ENCODE data around the gene CTSF.
"Not testable (repeated sequence)": the region's sequence is repeated elsewhere in the genome, so short reads cannot be mapped to it uniquely, and the experiment has no call there.

CTSF gene

DNA sequence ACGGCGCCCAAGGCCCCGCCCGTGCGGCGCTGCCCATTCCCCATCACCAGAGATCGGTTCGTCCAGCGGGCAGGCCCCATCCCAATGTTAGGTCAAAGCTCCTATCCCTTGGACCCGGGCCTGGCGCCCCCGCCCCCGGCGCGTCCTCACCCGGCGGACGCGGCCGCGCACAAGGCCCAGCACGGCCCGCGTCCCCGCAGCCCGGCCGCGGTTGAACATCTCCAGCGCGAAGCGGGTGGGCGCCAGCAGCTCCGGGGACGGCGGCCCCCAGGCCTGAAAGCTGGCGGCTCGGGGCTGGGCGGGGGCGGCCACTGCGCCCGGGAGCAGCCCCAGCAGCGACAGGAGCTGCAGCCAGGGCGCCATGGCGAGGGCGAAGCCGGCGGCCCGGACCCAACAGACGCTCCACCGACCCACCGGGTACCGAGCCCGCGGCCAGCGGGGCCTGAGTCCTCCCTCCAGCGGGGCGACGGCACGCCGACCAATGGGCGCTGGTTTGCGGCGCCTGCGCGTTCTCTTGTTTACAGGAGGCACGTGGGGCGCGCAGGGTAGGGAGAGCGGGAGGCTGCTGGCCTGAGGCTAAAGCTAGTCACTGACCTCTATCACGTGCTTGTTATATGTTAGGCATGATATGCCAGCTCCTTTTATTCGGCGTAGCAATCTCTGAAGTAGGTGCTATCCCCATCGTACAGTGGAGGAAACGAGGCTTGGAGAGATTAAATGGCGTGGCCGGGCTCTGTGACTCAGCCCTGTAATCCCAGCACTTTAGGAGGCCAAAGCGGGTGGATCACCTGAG, at the start of gene CTSF:
Gene CTSF, minus strand, starts transcription at position 483 of the 793 bp plus-strand sequence. Its CDS starts 120 bp downstream, at position 363.
- peak; percentile 73 for DNase-seq (ENCODE audit: low read depth)

DNA sequence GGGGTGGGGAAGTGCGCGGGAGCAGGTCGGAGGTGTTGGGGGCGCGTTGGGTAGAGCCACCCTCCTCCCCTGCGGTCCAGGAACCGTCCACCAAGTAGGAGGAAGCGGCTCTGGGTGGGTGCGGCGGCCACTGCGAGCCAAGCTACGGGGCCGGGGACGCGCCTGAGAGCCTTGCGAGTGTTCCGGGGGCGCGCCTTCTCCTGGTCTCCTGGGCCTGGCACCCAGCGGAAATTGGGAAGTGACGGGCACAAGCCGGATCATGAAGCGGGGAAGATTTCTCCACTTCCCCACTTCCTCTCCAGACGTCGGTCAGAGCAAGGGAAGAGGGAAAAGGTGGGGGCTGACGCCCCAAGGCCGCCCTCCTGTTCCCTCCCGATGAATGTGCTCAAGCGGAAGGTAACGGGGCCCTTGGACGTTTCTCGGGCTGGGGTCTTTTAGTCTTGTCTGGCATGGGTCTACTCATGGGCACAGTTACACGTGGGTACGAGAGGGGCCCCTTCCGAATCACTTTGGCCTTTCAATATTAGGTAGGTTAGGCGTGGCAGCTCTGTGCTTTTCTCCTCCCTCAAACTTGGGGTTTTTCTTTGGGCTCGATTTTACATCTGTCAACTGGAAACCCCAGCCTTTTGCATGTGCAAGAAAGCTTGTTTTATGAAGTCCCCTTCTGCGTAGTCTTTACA, 48.9 kb upstream of the CTSF start:
- no peak for DNase-seq (ENCODE audit: low read depth)

DNA sequence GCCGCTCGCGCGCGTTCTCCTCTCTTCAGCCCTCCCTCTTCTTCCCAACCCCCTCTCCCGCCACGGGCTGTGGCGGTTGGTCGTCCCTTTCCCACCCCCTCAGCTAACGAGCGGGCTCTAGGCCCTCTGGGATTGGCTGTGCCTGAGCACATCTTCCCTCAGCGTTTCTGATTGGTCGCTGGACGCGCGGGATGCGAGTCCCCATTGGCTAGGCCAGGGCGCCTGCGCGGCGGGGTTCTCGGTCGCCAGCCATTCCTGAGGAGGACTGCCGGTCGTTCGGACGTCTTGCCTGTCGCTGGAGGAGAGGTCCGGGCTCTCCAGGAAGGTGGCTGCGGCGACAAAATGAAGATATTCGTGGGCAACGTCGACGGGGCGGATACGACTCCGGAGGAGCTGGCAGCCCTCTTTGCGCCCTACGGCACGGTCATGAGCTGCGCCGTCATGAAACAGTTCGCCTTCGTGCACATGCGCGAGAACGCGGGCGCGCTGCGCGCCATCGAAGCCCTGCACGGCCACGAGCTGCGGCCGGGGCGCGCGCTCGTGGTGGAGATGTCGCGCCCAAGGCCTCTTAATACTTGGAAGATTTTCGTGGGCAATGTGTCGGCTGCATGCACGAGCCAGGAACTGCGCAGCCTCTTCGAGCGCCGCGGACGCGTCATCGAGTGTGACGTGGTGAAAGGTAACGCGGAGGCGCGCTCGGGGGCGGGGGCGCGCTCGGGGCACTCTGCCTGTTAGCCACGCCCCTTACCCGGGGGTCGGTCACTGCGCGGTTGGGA, 48.2 kb upstream of the CTSF start, which contains the start of gene RBM14:
Gene RBM14, plus strand, starts transcription at position 252 of the 776 bp plus-strand sequence. Its CDS starts 91 bp downstream, at position 343.
- DNase-seq (ENCODE audit: low read depth), result peak; percentile 99

DNA sequence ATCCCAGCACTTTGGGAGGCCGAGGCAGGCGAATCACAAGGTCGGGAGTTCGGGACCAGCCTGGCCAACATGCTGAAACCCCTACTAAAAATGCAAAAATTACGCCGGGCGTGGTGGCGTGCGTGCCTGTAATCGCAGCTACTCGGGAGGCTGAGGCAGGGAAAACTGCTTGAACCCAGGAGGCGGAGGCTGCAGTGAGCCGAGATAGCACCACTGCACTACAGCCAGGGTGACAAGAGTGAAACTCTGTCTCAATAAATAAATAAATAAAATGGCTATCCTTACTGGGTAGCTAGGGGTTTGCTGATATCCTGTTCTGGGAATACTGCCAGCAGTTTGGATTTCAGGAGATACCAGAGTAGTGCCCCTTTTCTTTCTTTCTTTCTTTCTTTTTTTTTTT, 45.7 kb upstream of the CTSF start:
- DNase-seq (ENCODE audit: low read depth), result no peak

DNA sequence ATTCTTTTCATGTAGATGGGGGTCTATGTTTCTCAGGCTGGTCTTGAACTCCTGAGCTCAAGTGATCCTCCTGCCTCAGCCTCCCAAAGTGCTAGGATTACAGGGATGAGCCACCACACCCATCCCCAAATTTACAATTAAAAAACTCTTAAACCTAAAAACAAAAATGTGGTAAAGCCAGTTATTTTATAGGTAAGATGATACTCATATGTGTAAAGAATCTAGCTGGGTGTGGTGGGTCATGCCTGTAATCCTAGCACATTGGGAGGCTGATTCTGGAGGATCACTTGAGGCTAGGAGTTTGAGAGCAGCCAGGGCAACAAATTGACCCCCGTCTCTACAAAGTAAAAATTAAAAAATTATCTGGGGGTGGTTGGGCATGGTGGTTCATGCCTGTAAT, 44.1 kb upstream of the CTSF start:
- DNase-seq (ENCODE audit: low read depth), result no peak

DNA sequence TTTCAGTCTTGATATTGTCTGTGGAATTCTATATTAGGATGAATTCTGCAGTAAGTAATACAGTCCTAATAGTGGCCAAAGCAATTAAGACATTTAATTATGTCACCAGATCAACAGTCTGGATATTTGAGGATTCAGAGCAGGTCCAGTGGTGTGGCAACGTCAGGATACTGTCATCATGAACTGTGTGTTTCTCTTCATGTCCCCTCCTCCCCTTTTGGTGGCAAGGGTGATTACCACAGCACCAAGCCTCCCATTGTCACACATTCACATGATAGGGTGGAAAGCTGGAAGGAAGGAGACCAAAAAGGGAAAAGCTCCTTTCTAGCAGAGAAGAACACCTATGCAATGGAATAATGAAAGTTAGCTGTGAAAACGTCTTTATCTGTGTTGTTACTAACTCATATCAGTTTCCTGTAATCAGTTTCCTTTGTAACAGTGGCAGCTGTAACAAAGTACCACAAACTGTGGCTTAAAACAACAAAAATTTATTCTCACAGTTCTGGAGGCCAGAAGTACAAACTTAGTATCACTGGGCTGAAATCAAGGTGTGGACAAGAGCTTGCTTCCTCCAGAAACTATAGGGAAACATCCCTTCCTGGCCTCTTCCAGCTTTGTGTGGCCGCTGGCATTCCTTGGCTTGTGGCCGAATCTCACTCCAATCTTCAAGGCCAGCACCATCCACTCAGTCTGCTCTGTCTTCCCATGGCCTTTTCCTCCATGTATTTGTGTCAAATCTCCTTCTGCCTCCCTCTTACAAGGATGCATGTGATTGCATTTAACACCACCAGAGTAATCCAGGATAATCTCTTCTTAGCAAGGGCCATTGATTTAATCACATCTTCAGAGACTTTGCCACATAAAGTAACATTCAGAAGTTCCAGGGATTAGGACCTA, 41.6 kb upstream of the CTSF start:
- DNase-seq (ENCODE audit: low read depth), result no peak

DNA sequence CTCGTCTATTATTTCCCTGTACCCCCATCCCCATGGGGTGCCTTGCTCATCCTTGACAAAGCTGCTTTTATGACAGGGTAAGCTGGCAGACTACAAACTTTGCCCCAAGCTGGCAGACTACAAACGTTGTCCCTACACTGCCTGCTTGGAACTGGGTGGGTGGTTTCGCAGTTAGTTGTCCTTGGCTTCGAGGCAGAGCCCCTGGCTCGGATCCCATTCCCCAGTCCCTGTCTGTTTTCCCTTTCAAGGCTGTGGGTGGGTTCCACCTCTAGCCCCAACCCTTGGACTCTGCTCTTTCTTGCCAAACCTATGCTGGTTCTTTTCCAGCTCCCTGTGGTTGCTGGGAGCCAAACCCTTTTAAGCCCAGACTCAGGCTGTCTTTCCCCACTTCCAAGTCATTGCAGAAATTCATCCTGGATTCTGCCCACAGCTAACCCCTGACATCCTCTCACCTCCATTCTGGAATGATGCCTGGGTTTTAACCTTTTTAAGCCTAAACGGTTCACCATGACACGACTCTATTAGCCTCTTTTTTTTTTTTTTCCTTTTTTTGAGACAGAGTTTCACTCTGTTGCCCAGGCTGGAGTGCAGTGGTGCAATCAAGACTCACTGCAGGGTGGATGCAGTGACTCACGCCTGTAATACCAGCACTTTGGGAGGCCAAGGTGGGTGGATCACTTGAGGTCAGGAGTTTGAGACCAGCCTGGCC, 38.9 kb upstream of the CTSF start:
- DNase-seq (ENCODE audit: low read depth), result no peak

DNA sequence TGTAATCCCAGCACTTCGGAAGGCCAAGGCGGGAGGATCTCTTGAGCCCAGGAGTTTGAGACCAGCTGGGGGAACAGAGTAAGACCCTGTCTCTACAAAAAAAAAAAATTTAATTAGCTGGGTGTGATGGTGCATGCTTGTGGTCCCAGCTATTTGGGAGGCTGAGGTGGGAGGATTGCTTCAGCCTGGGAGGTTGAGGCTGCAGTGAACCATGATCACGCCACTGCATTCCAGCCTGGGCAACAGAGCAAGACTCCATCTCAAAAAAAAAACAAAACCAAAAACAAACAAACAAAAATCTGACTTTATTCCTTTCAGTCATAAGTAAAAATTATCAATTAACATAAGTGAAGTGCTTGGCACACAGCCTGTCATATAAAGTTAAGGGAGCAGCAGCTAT, 38.2 kb upstream of the CTSF start:
- DNase-seq (ENCODE audit: low read depth), result not testable (repeated sequence)

DNA sequence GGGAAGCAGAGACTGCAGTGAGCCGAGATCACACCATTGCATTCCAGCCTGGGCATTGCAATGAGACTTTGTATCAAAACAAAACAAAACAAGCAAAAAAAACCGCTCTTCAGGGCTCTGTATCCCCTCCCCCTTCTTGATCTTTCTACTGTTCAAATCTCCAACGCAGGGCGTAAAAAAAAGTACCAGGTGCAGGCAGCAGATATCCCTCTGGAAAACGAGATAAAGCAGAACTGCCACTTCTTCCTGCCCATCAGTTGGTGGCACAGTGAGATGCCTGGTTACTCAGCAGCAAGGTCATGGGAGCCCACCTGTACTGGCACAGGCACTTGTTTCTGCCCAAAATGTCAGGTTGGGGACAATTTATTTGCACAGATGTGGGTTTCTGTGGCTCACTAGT, 35.7 kb upstream of the CTSF start:
- no peak for DNase-seq (ENCODE audit: low read depth)

DNA sequence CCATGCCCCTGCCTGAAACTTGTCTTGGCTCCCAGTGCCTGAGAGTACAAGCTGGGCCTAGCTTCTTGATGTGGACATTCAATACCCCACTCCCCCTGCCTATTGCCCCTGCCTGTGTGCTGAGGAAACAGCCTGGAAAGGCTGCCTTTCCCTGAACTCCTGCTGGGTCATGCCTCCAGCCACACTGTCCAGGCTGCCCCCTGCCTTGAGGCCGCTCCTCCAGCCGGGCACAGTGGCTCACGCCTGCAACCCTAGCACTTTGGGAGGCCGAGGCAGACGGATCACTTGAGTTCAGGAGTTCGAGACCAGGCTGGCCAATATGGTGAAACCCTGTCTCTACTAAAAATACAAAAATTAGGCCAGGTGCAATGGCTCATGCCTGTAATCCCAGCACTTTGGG, 34.7 kb upstream of the CTSF start:
- no peak for DNase-seq (ENCODE audit: low read depth)

DNA sequence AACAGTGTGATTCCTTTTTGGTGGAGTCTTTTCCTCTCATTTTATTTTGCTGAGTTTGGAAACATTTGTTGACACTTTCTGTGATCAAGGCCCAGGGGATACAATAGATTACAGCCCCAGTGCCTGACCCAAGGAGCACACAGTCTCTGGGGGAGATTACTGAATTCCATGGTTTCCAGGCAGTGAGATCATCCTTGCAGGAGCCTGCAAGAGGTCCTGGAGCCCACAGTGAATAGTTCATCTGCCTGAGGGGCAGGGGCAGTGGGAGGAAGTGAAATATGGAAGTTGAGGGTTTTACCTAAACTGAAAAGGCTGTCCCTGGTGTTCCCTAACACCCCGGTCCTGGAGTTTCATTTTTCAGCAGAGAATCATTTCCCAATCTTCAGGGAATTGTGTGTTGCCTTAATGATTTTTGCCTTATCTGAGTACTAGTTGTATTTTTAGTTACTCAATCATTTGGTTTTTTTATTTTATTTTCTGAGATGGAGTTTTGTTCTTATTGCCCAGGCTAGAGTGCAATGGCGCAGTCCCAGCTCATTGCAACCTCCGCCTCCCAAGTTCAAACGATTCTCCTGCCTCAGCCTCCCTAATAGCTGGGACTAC, 32.3 kb upstream of the CTSF start:
- no peak for DNase-seq (ENCODE audit: low read depth)

DNA sequence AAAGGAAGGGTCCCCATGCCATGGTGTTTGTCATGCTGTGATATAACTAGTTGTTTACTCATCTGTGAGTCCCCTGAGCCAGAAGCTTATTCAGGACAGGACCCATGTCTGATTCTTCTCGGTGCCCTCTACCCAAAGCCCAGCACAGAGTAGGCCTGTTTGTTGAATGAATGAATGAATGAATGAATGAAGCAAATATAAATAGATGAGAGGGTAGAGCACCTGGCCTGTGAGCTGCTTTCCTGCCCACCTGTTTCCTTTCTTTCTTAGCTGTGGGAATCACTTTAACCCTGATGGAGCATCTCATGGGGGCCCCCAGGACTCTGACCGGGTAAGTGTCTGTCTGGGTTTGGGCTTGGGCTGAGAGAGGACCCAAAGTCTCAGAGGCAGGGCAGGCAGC, 31.8 kb upstream of the CTSF start:
- no peak for DNase-seq (ENCODE audit: low read depth)

DNA sequence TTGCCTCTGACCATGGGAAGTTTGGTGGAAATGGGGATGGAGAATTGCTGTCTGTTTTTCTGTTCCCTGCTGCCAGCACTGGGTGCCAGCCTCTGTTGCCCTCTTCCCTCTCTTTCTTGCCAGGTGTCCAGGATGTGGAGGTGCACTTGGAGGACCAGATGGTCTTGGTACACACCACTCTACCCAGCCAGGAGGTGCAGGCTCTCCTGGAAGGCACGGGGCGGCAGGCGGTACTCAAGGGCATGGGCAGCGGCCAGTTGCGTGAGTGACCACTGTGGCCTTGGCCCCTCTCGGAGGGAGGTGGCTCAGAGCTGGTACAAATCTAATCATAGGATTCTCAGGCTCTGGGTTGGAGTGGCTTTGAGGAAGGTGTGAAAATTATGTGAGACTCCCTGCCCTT, 30.6 kb upstream of the CTSF start:
- DNase-seq (ENCODE audit: low read depth), result no peak

DNA sequence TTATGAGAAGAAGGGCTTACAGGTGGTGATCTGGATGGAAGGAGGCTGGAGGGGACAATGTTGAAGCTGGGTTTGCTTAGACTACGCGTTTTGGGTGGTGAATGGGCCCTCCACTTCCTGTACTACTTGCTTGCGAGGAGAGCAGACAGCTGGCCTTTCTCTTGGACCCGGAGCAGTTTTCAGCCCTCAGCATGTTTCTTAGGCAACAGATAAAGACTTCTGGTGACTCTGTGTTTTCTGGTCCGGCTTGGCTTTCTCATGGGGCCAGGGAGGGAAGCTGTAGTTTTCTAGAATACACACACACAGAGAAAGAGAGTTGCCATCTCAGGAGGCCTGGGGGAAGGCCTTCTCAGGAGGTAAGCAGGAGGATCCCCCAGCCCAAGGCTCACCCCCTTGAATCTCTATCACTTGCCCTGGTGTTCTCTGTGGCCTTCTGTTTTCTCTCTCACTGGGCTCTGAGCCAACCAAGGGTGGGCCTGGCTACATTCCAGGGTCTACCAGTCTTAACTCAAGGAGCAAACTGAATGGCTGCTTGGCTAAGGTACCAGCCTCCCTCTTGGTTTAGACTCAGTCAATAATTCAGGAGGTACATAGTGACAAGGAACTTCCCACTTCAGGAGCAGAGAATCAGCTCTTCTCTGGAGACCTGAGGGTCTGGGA, 27.0 kb upstream of the CTSF start:
- DNase-seq (ENCODE audit: low read depth), result no peak

DNA sequence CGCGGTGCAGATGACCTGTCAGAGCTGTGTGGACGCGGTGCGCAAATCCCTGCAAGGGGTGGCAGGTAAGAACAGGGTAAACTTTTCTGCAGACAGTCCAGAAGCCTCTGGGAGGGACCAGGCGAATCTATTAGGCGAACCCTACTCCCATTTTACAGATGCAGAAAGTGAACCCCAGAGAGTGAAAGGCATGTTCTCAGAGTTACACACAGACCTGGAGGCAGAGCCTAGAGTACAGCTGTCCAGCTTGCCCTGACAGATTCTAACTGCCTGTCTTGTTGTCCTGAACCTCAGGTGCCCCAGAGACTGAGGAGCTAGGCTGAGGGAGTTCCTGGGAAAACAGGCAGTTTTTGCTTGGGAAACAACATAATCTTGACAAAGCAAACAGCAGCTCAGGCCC, 25.2 kb upstream of the CTSF start:
- no peak for DNase-seq (ENCODE audit: low read depth)

DNA sequence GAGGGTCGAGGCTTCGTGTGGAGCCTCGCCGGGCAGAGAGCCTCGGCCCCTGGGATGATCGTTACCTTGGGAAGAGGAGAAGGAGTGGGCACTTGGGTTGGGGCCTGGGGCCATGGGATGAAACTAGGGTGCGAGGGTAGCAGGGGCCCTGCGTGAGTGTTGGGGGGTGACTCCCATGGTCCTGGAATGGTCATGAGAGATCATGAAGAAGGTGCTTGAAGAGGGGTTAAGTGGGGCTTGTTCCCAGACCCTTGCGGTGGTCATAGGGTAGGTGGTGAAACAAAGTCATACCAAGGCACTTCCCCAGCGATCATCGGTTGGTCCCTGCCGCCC, 24.9 kb upstream of the CTSF start:
- DNase-seq (ENCODE audit: low read depth), result no peak

DNA sequence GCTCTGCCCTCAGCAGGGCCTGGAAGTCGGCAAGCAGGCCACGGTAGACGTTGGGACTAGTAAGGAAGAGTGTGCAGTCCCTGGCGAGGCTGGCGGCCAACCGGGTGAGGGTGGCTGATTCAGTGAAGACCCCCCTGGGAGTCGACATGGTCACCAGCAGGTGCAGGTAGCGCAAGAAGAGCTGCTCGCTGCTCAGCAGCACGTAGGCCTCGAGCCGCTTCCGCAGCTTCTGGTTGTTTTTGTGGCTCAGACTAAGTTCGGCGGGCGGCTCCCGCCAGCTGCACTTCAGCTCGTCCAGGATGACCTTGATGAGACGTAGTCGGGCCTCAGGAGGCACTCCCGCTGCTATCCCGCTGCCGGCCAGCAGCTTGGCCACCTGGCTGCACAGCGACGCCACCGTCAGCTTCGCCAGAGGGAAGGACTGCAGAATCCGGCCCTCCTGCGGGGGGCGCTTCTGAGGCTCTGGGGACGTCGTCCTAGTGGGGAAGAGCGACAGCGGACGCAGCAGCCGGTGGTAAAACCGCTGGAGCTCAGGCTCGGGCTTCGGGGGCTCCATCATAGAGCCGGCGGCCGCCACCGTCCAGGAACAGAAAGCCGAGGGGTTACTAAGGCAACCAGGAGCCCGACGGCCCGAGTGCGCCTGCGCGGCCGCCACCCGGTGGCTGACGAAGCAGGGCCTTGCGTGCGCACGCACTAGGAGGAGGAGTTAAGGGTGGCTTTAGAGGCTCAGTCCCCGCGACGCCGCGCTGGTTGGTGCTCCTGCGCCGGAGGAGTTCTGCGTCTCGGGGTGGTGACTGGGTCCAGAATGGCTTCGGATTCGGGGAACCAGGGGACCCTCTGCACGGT, 24.3 kb upstream of the CTSF start, which contains the start of the genes CCDC87 and CCS:
Gene CCDC87, minus strand, starts transcription at position 607 of the 846 bp plus-strand sequence. Its CDS starts 48 bp downstream, at position 559.
Gene CCS, plus strand, starts transcription at position 729 of the 846 bp plus-strand sequence. Its CDS starts 77 bp downstream, at position 806.
- DNase-seq (ENCODE audit: low read depth), result peak; percentile 86

DNA sequence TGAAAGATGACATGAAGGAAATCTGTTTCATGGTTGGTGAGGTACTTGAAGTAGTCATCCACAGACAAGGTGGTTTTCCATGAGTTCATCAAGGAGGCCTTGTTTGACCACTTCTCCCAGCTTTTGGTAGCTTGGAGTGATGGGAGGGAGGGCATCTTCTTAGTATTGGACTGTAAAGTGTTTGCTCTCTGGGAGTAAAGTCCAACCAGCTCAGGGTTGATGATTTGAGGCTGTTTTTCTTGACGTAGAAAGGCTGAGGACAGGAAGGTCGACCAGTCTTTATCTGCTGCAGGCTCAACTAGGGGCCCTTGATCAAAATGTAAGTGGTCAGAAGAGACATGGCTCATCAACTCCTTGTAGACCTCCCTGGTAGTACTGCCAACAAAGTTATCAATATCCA, 22.8 kb upstream of the CTSF start:
- DNase-seq (ENCODE audit: low read depth), result no peak
